ENCODE results near the gene PTGFRN.

DNA sequence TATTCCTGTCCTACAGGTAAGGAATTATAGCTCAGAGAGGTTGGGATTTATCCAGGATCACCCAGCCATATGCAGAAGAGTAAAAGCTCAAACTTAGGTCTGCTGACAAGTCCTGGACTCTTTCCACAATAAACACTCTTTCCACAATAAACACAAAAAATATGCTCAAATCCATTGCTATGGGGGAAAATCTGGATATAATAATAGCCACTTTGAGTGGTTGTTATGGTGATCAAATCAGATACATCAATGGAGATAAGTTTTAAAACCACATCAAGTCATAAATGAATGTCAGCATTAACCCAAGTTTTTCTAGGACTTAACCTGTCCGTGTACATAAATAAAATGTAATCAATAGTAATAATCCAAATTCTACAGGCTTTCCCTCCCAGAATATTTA lies 128.1 kb downstream of the PTGFRN start:
- TF ChIP-seq, protein P1, sequence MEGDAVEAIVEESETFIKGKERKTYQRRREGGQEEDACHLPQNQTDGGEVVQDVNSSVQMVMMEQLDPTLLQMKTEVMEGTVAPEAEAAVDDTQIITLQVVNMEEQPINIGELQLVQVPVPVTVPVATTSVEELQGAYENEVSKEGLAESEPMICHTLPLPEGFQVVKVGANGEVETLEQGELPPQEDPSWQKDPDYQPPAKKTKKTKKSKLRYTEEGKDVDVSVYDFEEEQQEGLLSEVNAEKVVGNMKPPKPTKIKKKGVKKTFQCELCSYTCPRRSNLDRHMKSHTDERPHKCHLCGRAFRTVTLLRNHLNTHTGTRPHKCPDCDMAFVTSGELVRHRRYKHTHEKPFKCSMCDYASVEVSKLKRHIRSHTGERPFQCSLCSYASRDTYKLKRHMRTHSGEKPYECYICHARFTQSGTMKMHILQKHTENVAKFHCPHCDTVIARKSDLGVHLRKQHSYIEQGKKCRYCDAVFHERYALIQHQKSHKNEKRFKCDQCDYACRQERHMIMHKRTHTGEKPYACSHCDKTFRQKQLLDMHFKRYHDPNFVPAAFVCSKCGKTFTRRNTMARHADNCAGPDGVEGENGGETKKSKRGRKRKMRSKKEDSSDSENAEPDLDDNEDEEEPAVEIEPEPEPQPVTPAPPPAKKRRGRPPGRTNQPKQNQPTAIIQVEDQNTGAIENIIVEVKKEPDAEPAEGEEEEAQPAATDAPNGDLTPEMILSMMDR (conservative IDR thresholded peaks at IDR 0.05; ENCODE audit: low read depth in 2 of 2) = no peak
- TF ChIP-seq EZH2phosphoT487 (IDR thresholded peaks at IDR 0.05; ENCODE audit: unreplicated experiment) = no peak
- TF ChIP-seq, protein P2, sequence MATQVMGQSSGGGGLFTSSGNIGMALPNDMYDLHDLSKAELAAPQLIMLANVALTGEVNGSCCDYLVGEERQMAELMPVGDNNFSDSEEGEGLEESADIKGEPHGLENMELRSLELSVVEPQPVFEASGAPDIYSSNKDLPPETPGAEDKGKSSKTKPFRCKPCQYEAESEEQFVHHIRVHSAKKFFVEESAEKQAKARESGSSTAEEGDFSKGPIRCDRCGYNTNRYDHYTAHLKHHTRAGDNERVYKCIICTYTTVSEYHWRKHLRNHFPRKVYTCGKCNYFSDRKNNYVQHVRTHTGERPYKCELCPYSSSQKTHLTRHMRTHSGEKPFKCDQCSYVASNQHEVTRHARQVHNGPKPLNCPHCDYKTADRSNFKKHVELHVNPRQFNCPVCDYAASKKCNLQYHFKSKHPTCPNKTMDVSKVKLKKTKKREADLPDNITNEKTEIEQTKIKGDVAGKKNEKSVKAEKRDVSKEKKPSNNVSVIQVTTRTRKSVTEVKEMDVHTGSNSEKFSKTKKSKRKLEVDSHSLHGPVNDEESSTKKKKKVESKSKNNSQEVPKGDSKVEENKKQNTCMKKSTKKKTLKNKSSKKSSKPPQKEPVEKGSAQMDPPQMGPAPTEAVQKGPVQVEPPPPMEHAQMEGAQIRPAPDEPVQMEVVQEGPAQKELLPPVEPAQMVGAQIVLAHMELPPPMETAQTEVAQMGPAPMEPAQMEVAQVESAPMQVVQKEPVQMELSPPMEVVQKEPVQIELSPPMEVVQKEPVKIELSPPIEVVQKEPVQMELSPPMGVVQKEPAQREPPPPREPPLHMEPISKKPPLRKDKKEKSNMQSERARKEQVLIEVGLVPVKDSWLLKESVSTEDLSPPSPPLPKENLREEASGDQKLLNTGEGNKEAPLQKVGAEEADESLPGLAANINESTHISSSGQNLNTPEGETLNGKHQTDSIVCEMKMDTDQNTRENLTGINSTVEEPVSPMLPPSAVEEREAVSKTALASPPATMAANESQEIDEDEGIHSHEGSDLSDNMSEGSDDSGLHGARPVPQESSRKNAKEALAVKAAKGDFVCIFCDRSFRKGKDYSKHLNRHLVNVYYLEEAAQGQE (IDR thresholded peaks at IDR 0.05; ENCODE audit: unreplicated experiment) = no peak
- TF ChIP-seq POLR2AphosphoS5 (IDR thresholded peaks at IDR 0.05; ENCODE audit: low read depth) = no peak
- no peak for TF ChIP-seq STAT1 (IDR thresholded peaks at IDR 0.05; ENCODE audit: unreplicated experiment)
- no peak for TF ChIP-seq EZH2 (IDR thresholded peaks at IDR 0.05; ENCODE audit: low read depth, unreplicated experiment)
- no peak for TF ChIP-seq CREB1 (CRISPR knock-in tag; IDR thresholded peaks at IDR 0.05; ENCODE audit: low read depth)
- TF ChIP-seq JUNB (IDR thresholded peaks at IDR 0.05; ENCODE audit: unreplicated experiment) = no peak
- no peak for TF ChIP-seq NANOG (IDR thresholded peaks at IDR 0.05; ENCODE audit: borderline replicate concordance)
- no peak for TF ChIP-seq ZNF331 (CRISPR knock-in tag; IDR thresholded peaks at IDR 0.05; ENCODE audit: low read depth)
- TF ChIP-seq ZNF114 (CRISPR knock-in tag; IDR thresholded peaks at IDR 0.05) = no peak
- TF ChIP-seq, protein P3, sequence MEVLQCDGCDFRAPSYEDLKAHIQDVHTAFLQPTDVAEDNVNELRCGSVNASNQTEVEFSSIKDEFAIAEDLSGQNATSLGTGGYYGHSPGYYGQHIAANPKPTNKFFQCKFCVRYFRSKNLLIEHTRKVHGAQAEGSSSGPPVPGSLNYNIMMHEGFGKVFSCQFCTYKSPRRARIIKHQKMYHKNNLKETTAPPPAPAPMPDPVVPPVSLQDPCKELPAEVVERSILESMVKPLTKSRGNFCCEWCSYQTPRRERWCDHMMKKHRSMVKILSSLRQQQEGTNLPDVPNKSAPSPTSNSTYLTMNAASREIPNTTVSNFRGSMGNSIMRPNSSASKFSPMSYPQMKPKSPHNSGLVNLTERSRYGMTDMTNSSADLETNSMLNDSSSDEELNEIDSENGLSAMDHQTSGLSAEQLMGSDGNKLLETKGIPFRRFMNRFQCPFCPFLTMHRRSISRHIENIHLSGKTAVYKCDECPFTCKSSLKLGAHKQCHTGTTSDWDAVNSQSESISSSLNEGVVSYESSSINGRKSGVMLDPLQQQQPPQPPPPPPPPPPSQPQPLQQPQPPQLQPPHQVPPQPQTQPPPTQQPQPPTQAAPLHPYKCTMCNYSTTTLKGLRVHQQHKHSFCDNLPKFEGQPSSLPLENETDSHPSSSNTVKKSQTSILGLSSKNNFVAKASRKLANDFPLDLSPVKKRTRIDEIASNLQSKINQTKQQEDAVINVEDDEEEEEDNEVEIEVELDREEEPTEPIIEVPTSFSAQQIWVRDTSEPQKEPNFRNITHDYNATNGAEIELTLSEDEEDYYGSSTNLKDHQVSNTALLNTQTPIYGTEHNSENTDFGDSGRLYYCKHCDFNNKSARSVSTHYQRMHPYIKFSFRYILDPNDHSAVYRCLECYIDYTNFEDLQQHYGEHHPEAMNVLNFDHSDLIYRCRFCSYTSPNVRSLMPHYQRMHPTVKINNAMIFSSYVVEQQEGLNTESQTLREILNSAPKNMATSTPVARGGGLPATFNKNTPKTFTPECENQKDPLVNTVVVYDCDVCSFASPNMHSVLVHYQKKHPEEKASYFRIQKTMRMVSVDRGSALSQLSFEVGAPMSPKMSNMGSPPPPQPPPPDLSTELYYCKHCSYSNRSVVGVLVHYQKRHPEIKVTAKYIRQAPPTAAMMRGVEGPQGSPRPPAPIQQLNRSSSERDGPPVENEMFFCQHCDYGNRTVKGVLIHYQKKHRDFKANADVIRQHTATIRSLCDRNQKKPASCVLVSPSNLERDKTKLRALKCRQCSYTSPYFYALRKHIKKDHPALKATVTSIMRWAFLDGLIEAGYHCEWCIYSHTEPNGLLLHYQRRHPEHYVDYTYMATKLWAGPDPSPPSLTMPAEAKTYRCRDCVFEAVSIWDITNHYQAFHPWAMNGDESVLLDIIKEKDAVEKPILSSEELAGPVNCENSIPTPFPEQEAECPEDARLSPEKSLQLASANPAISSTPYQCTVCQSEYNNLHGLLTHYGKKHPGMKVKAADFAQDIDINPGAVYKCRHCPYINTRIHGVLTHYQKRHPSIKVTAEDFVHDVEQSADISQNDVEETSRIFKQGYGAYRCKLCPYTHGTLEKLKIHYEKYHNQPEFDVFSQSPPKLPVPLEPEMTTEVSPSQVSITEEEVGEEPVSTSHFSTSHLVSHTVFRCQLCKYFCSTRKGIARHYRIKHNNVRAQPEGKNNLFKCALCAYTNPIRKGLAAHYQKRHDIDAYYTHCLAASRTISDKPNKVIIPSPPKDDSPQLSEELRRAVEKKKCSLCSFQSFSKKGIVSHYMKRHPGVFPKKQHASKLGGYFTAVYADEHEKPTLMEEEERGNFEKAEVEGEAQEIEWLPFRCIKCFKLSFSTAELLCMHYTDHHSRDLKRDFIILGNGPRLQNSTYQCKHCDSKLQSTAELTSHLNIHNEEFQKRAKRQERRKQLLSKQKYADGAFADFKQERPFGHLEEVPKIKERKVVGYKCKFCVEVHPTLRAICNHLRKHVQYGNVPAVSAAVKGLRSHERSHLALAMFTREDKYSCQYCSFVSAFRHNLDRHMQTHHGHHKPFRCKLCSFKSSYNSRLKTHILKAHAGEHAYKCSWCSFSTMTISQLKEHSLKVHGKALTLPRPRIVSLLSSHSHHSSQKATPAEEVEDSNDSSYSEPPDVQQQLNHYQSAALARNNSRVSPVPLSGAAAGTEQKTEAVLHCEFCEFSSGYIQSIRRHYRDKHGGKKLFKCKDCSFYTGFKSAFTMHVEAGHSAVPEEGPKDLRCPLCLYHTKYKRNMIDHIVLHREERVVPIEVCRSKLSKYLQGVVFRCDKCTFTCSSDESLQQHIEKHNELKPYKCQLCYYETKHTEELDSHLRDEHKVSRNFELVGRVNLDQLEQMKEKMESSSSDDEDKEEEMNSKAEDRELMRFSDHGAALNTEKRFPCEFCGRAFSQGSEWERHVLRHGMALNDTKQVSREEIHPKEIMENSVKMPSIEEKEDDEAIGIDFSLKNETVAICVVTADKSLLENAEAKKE (CRISPR knock-in tag; IDR thresholded peaks at IDR 0.05) = no peak
- TF ChIP-seq, protein P4, sequence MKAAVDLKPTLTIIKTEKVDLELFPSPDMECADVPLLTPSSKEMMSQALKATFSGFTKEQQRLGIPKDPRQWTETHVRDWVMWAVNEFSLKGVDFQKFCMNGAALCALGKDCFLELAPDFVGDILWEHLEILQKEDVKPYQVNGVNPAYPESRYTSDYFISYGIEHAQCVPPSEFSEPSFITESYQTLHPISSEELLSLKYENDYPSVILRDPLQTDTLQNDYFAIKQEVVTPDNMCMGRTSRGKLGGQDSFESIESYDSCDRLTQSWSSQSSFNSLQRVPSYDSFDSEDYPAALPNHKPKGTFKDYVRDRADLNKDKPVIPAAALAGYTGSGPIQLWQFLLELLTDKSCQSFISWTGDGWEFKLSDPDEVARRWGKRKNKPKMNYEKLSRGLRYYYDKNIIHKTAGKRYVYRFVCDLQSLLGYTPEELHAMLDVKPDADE (IDR thresholded peaks at IDR 0.05) = no peak
